HFF-Myc (cell line): ENCODE results near the gene HOXA11.

Experiments
- DNase-seq: peaks from one replicate; pipeline ENCODE4 v3.0.0-alpha.2; 2011; ENCODE audit warnings: low read depth; ENCODE audit errors: extremely low read depth
- H3K4me3 ChIP-seq: replicated peaks from 2 replicates; pipeline ENCODE4 v1.5.1; 2011; ENCODE audit warnings: low read depth, mild to moderate bottlenecking, control low read depth, low read length
- TF ChIP-seq, protein P1 (sequence below): IDR thresholded peaks from 2 replicates; pipeline ENCODE4 v1.5.1; 2012; ENCODE audit warnings: mild to moderate bottlenecking, low read depth, low read length, control low read depth; ENCODE audit errors: missing control alignments

Gene HOXA11

DNA sequence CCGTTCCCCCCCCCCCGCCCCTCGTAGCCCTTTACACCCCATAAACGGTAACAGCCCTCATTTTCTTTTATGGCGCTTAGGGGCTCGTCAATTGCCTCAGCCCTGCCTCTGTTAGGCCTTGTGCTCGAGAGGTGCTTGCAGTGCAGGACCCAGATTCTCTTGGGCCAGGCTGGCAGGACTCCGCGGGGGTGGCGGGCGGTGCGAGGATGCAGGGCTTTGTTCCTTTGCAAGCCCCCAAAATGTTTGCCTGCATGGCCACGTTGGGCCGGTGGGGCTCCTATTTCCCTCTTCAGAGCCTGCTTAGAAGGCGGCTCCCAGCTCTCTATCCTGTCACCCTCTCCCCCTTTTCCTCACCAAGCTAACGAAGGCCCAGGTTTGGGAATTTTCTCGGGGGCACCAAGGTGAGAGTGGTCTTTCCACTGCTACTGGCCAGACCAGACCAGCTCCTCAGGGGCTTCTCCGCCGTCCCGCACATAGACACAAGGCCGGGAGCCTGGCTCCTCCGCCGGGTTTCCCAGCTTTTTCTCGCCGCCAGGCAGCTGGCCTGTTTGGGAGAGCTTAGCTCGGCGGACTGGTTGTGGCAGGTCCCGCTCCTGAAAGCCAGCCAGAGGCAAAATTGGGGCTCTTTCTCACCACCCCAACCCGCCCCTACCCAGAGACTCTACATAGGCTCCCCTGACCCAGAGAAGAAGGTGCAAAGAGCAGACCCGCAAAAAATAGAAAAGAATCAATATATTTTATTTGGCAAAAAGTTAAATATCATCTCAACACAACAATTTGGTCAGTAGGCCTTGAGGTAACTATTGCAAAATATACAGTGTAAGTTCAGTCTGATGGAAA is 23.1 kb downstream of the HOXA11 start:
- H3K4me3 ChIP-seq, result peak overlapping the region; percentile 83
- DNase-seq, result no peak
- TF ChIP-seq, protein P1, sequence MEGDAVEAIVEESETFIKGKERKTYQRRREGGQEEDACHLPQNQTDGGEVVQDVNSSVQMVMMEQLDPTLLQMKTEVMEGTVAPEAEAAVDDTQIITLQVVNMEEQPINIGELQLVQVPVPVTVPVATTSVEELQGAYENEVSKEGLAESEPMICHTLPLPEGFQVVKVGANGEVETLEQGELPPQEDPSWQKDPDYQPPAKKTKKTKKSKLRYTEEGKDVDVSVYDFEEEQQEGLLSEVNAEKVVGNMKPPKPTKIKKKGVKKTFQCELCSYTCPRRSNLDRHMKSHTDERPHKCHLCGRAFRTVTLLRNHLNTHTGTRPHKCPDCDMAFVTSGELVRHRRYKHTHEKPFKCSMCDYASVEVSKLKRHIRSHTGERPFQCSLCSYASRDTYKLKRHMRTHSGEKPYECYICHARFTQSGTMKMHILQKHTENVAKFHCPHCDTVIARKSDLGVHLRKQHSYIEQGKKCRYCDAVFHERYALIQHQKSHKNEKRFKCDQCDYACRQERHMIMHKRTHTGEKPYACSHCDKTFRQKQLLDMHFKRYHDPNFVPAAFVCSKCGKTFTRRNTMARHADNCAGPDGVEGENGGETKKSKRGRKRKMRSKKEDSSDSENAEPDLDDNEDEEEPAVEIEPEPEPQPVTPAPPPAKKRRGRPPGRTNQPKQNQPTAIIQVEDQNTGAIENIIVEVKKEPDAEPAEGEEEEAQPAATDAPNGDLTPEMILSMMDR, result no peak

- peak overlapping the region; percentile 40 for H3K4me3 ChIP-seq
- DNase-seq, result no peak
- TF ChIP-seq, protein P1, result no peak
Observed at GRCh38 chr7:27161214-27161720, 23.8 kb downstream of the HOXA11 start.

- peak overlapping the region; percentile 40 for H3K4me3 ChIP-seq
- no peak for DNase-seq
- TF ChIP-seq, protein P1, result peak; percentile 87
Observed at GRCh38 chr7:27160546-27161213, 24.4 kb downstream of the HOXA11 start.

DNA sequence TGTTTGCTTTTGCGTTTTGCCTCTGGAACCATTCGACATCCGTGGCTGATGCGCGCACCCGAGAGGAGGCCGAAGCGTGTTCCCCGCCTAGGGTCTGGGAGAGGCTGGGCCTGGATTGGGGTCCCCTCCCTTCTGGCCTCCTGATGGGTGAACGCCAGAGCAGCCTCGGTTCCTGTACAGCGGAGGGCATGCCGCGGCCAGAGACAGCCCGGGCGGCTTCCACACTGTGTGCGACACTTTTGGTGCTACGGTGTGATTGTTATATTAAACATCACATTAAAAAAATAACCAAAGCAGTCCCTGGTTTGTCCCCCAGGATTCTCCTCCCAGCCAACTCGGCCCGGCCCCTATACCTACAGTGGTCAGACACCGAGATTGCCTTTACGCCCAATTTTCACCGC is 24.9 kb downstream of the HOXA11 start:
- TF ChIP-seq, protein P1, result no peak
- H3K4me3 ChIP-seq, result no peak overlapping the region
- DNase-seq, result no peak

DNA sequence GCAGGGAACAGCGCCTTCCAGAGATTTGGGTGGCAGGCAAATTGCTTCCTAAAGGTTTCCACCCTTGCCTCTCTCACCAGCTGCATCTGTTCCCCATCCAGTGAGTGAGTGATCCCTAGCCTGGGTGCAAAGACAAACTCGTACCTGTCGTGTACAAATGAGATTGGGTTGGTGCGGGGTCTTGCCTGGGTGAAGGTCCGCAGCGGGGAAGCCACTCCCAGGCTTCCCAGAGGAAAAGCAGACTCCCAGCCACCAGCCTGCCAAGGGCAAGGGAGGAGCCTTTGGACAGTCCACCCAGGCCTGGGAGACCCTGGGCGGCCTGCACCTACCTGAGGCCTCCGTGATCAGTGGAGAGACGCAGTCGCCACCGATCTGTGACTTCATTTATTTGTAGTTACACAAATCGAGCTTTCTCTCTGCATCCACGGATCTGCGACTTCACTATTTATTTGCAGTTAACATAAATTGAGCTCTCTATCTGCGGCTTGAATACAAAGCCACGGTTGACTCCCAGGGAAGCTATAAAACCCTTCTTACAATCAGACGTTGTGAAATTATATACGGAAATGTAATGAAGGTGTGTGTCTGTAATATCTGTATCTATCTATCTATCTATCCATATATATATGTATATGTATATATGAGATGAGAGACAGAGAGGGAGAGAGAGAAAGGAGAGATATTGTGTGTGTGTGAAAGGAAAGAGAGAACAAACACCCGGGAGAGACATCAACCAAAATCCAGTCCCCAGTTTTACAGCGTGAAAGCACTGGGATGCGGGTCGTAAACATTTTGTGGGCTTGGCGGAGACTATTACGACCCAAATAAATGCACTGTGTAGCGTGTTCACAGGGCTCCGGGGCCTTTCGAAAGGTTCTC is 25.5 kb downstream of the HOXA11 start:
- no peak for DNase-seq
- TF ChIP-seq, protein P1, result no peak
- no peak overlapping the region for H3K4me3 ChIP-seq

- no peak overlapping the region for H3K4me3 ChIP-seq
- TF ChIP-seq, protein P1, result no peak
- no peak for DNase-seq
Observed at GRCh38 chr7:27158436-27159265, 26.4 kb downstream of the HOXA11 start.
